HG03520 (cell line): ENCODE data around the gene SLC17A2.
A peak's percentile ranks its signal among the peaks of the same experiment; 100 is the strongest.

Source experiments
- ATAC-seq: cut with Tn5 transposase; IDR thresholded peaks from one replicate; pipeline ENCODE4 v1.9.1; 2021; ENCODE audit warnings: mild to moderate bottlenecking, moderate library complexity; ENCODE audit not compliant: unreplicated experiment

Gene SLC17A2

DNA sequence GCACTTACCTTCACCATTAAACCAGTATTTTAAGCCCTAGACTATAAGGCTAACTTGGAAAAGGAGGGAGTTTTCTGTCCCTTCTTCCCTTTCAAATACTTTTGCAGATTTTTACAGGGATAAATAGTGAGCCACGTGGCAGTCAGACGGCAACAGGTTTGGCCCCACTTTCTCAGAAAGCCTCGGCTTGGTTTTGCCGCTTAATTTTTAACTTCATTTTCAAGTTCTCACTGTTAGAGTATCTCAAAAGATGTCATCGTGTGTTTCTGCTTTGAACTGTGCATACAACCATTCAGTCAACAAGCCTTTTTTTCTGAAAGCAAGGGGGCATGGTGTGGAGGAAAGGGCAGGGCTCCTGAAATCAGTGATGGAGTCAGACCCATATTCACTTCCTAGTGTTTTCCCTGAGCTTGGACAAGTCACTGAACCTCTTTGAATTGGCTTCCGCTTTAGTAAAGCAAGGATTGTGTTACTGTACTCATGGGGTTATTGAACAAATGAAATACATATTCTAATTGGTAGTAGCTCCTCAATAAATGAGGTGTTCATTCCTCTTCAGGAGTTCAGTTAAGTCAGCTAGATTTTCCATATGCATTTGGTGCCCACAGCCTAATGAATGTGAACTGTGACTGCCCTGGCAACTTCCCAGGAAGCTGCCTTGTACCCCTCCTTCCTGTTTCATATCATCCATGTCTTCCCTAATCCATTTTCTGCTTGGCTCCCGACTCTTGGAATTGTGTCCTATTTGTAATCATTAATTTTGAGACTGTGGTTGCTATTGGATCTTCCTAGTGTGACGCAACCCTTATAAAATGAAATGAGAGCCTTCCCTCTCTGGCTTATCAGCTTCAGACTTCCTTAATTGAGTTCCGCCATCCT lies at the start of gene SLC17A2:
Gene SLC17A2 (minus strand): TSS at position 160 of the 879 bp plus-strand sequence. CDS start 4,895 bp downstream, outside the sequence.
- no peak for ATAC-seq

DNA sequence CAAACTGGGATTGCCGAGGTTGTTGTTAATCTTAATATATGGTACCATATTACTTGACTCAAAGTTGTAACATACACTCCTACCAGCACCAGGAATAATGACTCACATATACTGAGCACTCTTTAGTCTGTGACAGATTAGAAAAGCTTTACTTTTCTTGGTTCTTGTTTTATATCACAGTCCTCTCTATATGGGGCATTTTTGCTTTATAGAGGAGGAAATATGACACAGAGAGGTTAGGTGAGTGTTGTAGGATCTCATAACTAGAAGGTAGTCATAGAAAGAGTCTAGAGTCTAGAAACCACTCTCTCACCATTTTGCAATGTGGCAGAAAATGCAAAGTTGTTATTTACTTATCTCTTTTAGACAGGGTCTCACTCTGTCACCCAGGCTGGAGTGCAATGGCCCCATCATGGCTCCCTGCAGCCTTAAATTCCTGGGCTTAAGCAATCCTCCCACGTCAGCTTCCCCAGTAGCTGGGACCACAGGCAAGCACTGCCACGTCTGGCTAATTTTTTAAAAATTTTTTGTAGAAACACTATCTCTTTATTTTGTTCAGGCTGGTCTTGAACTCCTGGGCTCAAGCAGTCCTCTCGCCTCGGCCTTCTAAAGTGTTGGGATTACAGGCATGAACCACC lies 45.6 kb upstream of the SLC17A2 start:
- ATAC-seq, result no peak

DNA sequence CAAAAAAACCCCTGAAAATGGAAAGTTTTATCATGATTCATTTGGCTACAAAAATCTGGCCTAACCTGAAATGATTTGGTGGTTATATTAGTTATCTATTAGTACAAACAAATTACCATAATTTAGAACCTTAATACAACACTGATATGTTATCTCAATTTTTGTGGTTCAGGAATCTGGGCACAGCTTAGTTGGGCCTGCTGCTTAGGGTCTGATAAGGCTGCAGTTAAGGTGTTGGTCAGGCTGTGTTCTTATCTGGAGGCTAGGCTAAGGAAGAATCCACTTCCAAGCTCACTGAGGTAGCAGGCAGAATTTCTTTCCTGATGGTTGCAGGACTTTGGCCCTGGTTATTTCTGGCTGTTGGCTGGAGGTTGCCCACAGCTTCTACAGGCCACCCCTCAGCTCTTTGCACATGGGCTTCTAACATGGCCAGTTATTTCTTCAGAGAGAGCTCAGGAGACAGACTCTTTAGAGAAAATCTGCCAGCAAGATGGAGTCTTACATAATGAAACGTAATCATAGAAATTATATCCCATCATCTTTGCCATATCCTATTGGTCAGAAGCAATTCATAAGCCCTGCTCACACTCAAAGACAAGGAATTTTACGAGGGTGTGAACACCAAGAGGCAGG lies 43.5 kb upstream of the SLC17A2 start:
- ATAC-seq, result no peak

DNA sequence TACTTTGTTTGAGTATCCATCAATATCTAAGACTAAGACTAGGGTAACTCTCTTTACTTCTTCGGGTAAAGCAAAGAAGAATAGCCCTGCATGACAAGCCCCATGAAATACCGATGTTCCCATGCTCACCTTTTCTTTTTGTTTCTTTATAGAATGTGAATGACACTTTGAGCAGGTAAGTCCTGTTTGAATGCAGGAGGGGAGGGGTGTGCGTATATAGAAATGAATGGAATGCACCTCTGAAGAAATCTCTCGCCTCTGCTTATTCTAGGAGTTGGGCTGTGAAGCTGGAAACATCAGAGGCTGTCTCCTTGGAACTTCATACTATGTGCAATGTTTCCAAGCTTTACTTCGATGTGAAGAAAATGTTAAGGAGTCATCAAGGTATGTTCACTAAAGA lies 42.4 kb upstream of the SLC17A2 start:
- no peak for ATAC-seq

DNA sequence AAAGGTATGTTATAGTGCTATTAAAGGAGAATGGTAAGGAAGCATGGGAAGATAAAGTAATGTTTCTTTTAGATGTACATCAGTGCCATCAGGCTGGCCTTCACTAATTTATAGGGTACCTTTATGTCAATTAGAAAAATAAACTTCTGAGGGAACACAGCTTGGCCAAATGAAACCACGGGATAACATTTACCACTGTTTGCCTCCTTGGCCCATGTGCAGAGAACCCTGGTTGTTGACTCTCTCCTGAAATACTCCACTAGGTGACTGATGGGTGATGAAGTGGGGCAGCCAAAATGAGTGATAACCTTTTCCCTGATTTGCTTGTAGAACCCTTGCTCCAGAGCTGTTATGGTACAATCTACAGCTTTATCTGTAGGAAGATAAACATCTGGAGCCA lies 41.6 kb upstream of the SLC17A2 start:
- no peak for ATAC-seq

GRCh38 chr6:25971187-25971821 lies 40.8 kb upstream of the SLC17A2 start:
- ATAC-seq, result no peak

- no peak for ATAC-seq
These were observed 38.3 kb upstream of the SLC17A2 start for GRCh38 chr6:25968769-25969168.

GRCh38 chr6:25966711-25967110 lies 36.2 kb upstream of the SLC17A2 start:
- ATAC-seq, result no peak

GRCh38 chr6:25965058-25965457 lies 34.6 kb upstream of the SLC17A2 start:
- no peak for ATAC-seq

GRCh38 chr6:25963426-25964123 lies 33.1 kb upstream of the SLC17A2 start:
- ATAC-seq, result no peak

- ATAC-seq, result peak; percentile 67
These were observed 31.9 kb upstream of the SLC17A2 start, which contains the start of gene TRIM38 for GRCh38 chr6:25962149-25963127. Gene TRIM38, plus strand, starts transcription at chr6:25962802. Its CDS starts 3,721 bp downstream, at chr6:25966523.

DNA sequence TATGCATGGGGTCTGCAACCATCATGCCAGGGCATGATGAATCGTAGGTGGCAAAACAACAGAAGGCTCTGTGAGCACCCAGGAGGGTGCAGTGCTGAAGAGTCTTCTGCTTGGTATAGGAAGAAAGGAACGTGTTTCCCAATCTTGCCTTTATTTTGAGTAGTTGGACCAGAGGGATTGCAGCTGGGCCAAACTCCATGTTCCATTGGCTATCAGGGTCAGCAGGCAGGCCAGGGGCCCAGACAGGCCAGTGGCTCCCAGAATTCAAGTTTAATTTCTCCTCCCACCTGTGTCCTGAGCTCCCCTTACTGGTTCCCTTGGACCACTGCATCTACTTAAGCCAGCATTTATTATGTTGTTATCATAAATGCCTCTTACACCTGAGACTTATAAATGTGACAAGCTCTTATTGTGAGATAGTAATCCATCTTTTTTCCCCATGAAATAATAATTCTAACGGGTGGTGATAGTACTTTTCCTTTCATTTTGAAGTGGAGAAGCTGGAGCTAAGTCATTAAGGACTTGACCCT lies 31.2 kb upstream of the SLC17A2 start:
- no peak for ATAC-seq

DNA sequence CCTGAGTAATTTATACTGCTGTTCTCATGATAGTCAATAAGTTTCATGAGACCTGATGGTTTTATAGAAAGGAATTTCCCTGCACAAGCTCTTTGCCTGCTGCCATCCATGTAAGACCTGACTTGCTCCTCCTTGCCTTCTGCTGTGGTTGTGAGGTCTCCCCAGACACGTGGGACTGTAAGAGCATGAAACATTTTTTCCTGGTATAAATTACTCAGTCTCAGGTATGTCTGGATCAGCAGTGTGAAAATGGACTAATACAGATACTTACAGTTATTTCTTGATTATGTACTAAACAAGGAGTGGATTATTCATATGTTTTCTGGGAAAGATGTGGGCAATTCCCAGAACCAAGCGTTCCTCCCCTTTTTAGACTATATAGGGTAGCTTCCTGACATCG lies 30.2 kb upstream of the SLC17A2 start:
- ATAC-seq, result no peak

DNA sequence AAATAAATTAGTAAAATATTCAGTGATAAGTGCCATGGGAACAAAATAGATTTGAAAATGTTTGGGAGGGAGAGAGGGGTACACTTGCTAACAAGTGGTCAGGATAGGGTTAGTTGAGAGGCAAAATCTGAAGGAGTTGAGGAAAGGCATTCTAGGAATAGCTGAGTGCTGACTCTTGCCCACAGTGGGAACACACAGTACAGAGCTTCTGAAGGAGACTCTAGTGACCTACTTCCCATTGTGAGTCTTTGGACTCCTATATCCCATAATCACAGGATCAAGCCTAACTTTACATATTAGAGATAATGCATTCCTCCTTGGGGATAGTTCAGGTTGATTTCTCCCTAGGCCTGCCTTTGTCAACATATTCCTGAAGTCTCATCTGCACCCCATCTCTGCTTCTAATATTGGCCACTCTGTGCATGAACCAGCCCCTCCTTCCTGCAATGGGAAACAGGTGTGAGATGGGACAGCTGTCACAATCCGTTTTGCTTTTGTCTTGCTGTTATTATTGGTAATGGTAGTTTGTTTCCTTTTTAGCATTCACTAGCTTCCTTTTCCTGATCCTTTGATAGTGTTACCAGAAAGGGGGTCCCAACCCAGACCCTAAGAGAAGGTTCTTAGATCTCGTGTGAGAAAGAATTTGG lies 29.5 kb upstream of the SLC17A2 start:
- no peak for ATAC-seq

- no peak for ATAC-seq
These were observed 28.2 kb upstream of the SLC17A2 start for GRCh38 chr6:25958700-25959162.

DNA sequence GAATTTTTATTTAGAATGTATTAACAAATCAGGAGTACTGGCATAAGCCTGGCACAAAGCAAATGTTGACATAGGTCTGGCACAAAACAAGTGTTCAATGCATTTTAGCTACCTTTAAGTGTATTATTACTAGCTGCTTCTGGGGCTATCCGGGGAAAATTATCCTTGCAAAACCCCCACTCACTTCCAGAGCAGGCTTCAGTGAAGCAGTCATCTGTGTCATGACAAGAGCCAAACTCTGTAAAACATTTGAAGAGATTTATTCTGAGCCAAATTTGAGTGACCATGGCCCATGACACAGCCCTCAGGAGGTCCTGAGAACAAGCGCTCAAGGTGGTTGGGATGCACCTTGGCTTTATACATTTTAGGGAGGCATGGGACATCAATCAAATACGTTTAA lies 25.7 kb upstream of the SLC17A2 start:
- no peak for ATAC-seq

GRCh38 chr6:25954756-25955155 lies 24.3 kb upstream of the SLC17A2 start:
- ATAC-seq, result no peak

GRCh38 chr6:25953733-25954132 lies 23.2 kb upstream of the SLC17A2 start:
- no peak for ATAC-seq

GRCh38 chr6:25952535-25952934 lies 22.0 kb upstream of the SLC17A2 start:
- ATAC-seq, result no peak
